NCI-H1436 (cell line): Measurements from ENCODE around the gene AHCYL2.
"Not testable (repeated sequence)": the region's sequence is repeated elsewhere in the genome, so short reads cannot be mapped to it uniquely, and the experiment has no call there.

Source experiments
- DNase-seq: peaks from one replicate; lab custom pipeline; 2025; lab: John Stamatoyannopoulos, UW

Gene AHCYL2

DNA sequence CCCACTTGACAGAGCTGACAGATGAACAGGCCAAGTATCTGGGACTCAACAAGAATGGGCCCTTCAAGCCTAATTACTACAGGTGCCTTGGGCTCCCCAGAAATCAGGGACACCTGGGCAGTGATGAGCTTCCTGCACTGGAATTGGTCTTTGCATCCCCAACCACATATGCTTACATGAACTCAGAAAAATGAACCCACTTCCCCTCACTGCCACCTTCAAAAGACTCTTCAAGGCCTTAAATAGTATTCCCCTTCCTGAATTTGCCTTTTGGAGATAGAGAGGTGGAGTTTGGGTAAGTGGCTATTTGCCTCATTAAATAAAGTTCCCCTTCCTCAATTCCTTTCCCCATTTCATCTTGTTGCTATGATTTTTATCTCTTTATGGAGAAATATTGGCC is 201.7 kb downstream of the AHCYL2 start:
- DNase-seq: no peak

DNA sequence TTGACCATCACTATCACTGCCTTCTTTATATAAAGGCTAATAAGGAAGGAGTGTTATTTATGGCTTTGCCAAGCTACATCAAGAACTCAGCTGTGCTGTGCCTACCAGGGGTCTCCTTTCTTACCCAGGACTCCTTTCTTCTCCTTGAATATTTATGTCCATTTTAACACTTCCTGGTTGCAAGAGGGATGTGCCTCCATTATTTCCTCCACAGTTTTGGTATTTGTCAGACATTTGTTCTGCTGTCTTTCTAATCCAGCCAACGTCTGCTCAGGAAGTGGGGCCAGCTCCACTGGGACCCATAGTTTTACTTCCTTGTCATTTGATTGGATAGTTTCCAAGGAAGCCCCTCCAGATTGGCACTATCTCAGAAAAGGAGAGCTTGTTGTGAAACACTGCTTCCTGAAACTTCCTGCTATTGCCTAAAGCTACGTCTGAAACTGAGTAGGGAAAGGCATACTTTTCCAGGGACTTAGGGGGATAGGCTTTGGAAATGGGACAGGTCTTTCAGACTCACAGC is 202.8 kb downstream of the AHCYL2 start:
- no peak for DNase-seq

GRCh38 chr7:129431911-129432643 is 207.2 kb downstream of the AHCYL2 start:
- DNase-seq: no peak

DNA sequence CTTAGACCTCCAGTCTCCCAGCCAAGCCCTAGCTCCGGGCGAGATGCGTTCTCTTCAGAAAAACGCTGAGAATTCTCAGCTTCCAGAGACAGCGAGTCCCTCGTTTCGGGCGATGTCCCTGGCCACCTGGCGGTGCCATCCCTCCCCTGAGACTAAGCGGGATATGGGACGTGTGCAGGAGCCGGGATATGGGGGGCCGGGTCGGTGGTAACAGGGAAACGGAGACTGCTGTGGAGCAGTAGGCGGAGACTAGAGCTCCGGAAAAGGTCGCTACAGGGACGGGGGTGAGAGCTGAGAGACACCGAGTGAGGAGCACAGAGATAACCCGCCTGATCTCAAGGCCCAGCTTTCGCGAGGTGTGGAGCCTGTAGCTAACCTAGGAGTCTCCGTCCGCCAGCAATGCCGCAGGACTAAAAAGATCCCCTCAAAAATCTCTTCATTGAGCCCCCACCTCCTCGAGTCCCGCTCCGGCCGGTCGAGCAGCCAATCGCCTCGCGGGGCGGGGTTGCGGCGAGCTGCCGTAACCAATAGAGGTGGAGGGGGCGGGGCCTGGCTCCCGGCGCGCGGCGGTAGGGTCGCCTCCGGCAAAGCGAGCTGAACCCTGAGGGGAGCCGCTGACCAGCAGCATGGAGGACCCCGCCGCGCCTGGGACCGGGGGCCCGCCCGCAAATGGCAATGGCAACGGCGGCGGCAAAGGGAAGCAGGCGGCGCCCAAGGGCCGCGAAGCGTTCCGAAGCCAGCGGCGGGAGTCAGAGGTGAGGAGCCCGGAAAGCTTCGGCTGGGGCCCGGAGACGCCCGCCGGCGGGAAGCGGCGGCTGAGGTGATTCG is 209.2 kb downstream of the AHCYL2 start, which contains the start of gene STRIP2:
Gene STRIP2 (plus strand): TSS at position 586 of the 828 bp plus-strand sequence. CDS start 41 bp downstream, at position 627.
- peak; percentile 87 for DNase-seq

GRCh38 chr7:129434675-129435318 is 210.0 kb downstream of the AHCYL2 start:
- no peak for DNase-seq

DNA sequence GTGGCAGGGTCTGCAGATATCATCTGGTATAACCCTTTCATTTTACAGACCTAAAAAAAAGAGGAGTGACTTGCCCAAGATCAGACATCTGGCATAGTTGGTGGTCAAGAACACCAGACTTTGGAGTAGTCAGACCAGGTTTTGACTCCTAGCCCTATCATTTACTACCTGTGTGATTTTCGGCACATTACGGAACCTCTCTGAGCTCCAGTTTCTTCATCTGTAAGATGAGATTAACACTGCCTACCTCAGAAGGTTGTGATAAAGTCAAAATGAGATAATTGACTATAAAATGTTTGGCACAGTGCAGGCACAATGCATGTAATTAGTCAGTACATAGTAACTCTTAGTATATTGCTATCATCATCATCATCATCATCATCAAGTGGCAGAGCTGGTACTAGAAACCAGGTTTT is 210.6 kb downstream of the AHCYL2 start:
- no peak for DNase-seq

GRCh38 chr7:129436335-129436923 is 211.6 kb downstream of the AHCYL2 start:
- DNase-seq: no peak

- no peak for DNase-seq
These were observed 212.4 kb downstream of the AHCYL2 start for GRCh38 chr7:129437190-129437589.

GRCh38 chr7:129438281-129438838 is 213.5 kb downstream of the AHCYL2 start:
- no peak for DNase-seq

- no peak for DNase-seq
These were observed 214.2 kb downstream of the AHCYL2 start for GRCh38 chr7:129438839-129439651.

DNA sequence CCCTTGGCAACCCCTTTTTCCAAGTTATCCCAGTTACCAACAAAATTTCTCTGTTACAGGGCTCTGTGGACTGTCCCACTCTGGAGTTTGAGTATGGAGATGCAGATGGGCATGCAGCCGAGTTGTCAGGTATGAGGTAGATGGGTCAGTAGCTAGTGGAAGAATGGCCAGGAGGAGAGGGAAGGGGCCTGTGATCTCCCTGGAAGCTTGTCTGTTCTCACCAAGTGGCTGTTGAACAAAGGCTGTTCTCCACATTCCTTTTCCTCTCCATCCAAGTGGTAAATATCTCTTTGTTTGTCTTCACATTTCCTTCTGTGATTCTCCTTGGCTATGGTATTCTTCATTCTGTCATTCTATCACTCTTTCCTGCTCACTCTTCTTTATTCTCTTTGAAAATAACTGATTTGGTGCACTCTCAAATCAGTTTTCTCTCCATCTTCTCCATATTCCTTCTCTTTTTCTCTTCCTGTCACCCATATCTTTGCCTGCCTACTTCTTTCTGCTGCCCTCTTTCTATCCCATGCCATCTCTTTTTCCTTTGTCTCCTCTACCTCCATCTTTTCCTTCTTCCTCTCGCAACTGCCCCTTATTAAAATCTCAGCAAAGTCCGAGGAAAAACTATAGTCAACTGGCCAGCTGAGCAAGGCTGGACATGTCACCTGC is 215.3 kb downstream of the AHCYL2 start:
- DNase-seq: no peak

DNA sequence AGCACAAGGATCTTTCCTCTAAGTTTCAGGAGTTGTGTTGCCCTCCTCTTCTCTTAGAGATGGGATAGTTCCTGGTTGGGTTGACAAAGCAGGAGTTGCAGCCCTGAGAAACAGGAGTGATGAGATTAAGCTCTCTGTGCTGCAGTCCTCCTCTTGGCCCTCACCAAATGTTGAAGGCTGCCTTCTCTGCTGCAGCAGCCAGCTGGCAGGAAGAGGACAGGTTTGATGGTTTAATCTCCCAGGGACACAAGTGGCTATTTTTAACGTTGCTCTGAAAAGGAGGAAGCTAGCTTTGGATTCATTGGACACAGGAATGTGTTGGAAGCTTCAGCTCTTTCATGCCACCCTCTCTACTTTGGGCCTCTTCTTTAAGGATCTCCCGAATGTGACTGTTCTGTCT is 218.8 kb downstream of the AHCYL2 start:
- DNase-seq: no peak

GRCh38 chr7:129444776-129445175 is 219.9 kb downstream of the AHCYL2 start:
- not testable (repeated sequence) for DNase-seq

DNA sequence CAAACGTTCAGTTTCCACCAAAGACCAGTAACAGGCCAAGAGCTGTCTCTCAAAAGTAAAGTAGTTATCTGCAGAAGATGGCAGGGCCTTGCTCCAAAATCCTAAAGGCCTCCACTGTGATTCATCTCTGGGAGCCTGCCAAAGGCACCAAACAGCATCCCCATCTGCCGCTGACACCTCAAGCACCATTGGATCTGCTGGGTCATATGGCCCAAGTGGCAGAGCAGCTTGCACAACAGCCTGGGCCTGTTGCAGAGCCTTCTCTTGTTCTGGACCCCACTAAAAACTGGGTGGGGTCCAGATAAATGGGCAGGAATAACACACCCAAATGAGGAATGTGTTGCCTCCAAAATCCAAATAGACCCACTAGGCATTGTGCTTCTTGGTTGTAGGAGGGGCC is 222.1 kb downstream of the AHCYL2 start:
- not testable (repeated sequence) for DNase-seq

- DNase-seq: not testable (repeated sequence)
These were observed 222.6 kb downstream of the AHCYL2 start for GRCh38 chr7:129447445-129447844.

- DNase-seq: not testable (repeated sequence)
These were observed 223.8 kb downstream of the AHCYL2 start for GRCh38 chr7:129448608-129449007.

- DNase-seq: no peak
These were observed 225.5 kb downstream of the AHCYL2 start for GRCh38 chr7:129450295-129450694.

GRCh38 chr7:129452589-129453231 is 227.9 kb downstream of the AHCYL2 start:
- no peak for DNase-seq

- DNase-seq: no peak
These were observed 228.8 kb downstream of the AHCYL2 start for GRCh38 chr7:129453510-129454248.
